Small intestine (tissue), 7 donors: Measurements from ENCODE around the gene SYNGR2. TPM values are rescaled to one million over a fixed set of nuclear protein-coding genes. Genes with fewer than 3 reads are reported as not detected.

ENCODE experiments used
- DNase-seq, 2 donors: peaks; one replicate each; pipeline versions ENCODE4 v3.0.0 to v3.0.0-alpha.2; 2013
- FAIRE-seq: peaks from 2 replicates; lab custom pipeline; 2012; peaks lifted over from hg19 to GRCh38; lab: Jason Lieb, UNC
- H3K27ac ChIP-seq, 3 donors: one replicate each; pipeline ENCODE4 v1.5.1; 2013; ENCODE audit warnings: low read length in 2 of 3, mild to moderate bottlenecking in 2 of 3, control low read depth in 1 of 3, inconsistent platforms in 1 of 3, low read depth in 1 of 3, moderate library complexity in 1 of 3
- H3K27me3 ChIP-seq, 3 donors: one replicate each; pipeline ENCODE4 v1.6.1; 2013; ENCODE audit warnings: low read length in 3 of 3, inconsistent platforms in 1 of 3; ENCODE audit not compliant: control insufficient read depth in 3 of 3, insufficient read depth in 3 of 3
- H3K36me3 ChIP-seq, 3 donors: one replicate each; pipeline ENCODE4 v1.6.1; 2013; ENCODE audit warnings: low read length in 3 of 3, inconsistent platforms in 1 of 3, low read depth in 1 of 3, mild to moderate bottlenecking in 1 of 3, moderate library complexity in 1 of 3; ENCODE audit not compliant: control insufficient read depth in 3 of 3, insufficient read depth in 2 of 3
- H3K4me1 ChIP-seq, 3 donors: one replicate each; pipeline ENCODE4 v1.6.1; 2013; ENCODE audit warnings: low read length in 2 of 3, inconsistent platforms in 1 of 3, low read depth in 1 of 3, mild to moderate bottlenecking in 1 of 3, moderate library complexity in 1 of 3; ENCODE audit not compliant: control insufficient read depth in 3 of 3, insufficient read depth in 2 of 3
- H3K4me3 ChIP-seq, 3 donors: one replicate each; pipeline ENCODE4 v1.5.1; 2013; ENCODE audit warnings: low read length in 3 of 3, control low read depth in 1 of 3, inconsistent platforms in 1 of 3, low read depth in 1 of 3, mild to moderate bottlenecking in 1 of 3, moderate library complexity in 1 of 3
- H3K9me3 ChIP-seq, 2 donors: one replicate each; pipeline ENCODE4 v1.6.1; 2013; ENCODE audit warnings: low read depth in 1 of 2, low read length in 1 of 2; ENCODE audit not compliant: control insufficient read depth in 2 of 2, insufficient read depth in 1 of 2
- WGBS, 3 donors: extraction: QIAGEN DNeasy Blood & Tissue Kit; methylation state at CpG; one replicate each; pipeline ENCODE4 v1.1.7; 2013; 5-methylcytosine and 5-hydroxymethylcytosine counted together
- polyA plus RNA-seq, 4 donors: library from polyadenylated mRNA; stranded (reverse) in 3 of 4; unstranded in 1 of 4; fragments of 200-250 nt in 3 of 4; fragments of 120-200 nt in 1 of 4; gene quantifications; one replicate each; pipeline versions ENCODE4 v1.2.1 to v1.2.3, GENCODE V29; 2013
- donor health status: healthy with polysubstance abuse.
- donor health status: control.
- donor health status: control.
- donor health status: Bipolar disorder and iron deficiency.
- donor health status: healthy.

The SYNGR2 gene
- polyA plus RNA-seq, 4 donors = 46.5 to 187 (median 120) TPM

GRCh38 chr17:78131172-78132083 lies 37.0 kb upstream of the SYNGR2 start:
- H3K27me3 ChIP-seq = peaks cover 0 to 15% (median 0%) of the 10 kb centered on the region in 3 donors
- no peaks in the 10 kb centered on the region for H3K9me3 ChIP-seq
- DNase-seq = peak in 1 of 2 donors; percentile 60
- peaks cover 2 to 42% (median 6%) of the 10 kb centered on the region in 3 donors for H3K4me1 ChIP-seq
- 17 to 22% (median 20%) methylated on average over 52 to 74 of the region's 74 CpGs for WGBS, 3 donors
- FAIRE-seq = no peak
- H3K36me3 ChIP-seq = peaks cover 0 to 10% (median under 1%) of the 10 kb centered on the region in 3 donors
- peak overlapping the region in 1 of 3 donors; percentile 53 for H3K27ac ChIP-seq
- peak overlapping the region; percentile 29 to 59 (median 58) for H3K4me3 ChIP-seq

- Histone ChIP-seq H3K9me3 (no peaks in the 10 kb centered on the region), H3K36me3 (peaks cover 0 to 3% (median 0%) of the 10 kb centered on the region in 3 donors), H3K4me1 (peaks cover 0 to 45% (median under 1%) of the 10 kb centered on the region in 3 donors), H3K4me3 (peak overlapping the region; percentile 29 to 59 (median 58)), H3K27me3 (peaks cover 0 to 15% (median 0%) of the 10 kb centered on the region in 3 donors), H3K27ac (no peak overlapping the region)
- 2 to 15% (median 10%) methylated on average over 23 to 38 of the region's 38 CpGs for WGBS, 3 donors
- DNase-seq = peak; percentile 58 to 83
- FAIRE-seq = no peak
Observed at GRCh38 chr17:78132084-78132676, 36.2 kb upstream of the SYNGR2 start.

GRCh38 chr17:78132767-78133178 lies 35.6 kb upstream of the SYNGR2 start:
- FAIRE-seq (no peak), DNase-seq (no peak)
- no peak overlapping the region for H3K27ac ChIP-seq
- no peaks in the 10 kb centered on the region for H3K9me3 ChIP-seq
- H3K27me3 ChIP-seq = peaks cover 0 to 15% (median 0%) of the 10 kb centered on the region in 3 donors
- H3K4me1 ChIP-seq = peaks cover 0 to 45% (median 0%) of the 10 kb centered on the region in 3 donors
- 56 to 80% (median 74%) methylated on average over 9 of the region's 9 CpGs for WGBS, 3 donors
- peak overlapping the region in 1 of 3 donors; percentile 59 for H3K4me3 ChIP-seq
- H3K36me3 ChIP-seq = peaks cover 0 to 3% (median 0%) of the 10 kb centered on the region in 3 donors

- DNase-seq (no peak), FAIRE-seq (no peak)
- Histone ChIP-seq H3K27ac (no peak overlapping the region), H3K9me3 (no peaks in the 10 kb centered on the region), H3K4me1 (peaks cover 0 to 43% (median 0%) of the 10 kb centered on the region in 3 donors), H3K36me3 (peaks cover 0 to 3% (median 0%) of the 10 kb centered on the region in 3 donors), H3K27me3 (peaks cover 0 to 15% (median 0%) of the 10 kb centered on the region in 3 donors), H3K4me3 (no peak overlapping the region)
- WGBS, 3 donors = 79 to 85% (median 82%) methylated on average over 30 of the region's 30 CpGs
Observed at GRCh38 chr17:78133179-78133951, 35.0 kb upstream of the SYNGR2 start.

GRCh38 chr17:78133971-78134898 lies 34.1 kb upstream of the SYNGR2 start:
- no peak for FAIRE-seq

GRCh38 chr17:78134899-78135385 lies 33.4 kb upstream of the SYNGR2 start:
- no peak for FAIRE-seq

More at GRCh38 chr17:78133971-78134898, 34.1 kb upstream of the SYNGR2 start:
- Histone ChIP-seq H3K36me3 (peaks cover 0 to 3% (median 0%) of the 10 kb centered on the region in 3 donors), H3K9me3 (no peaks in the 10 kb centered on the region), H3K27me3 (peaks cover 0 to 15% (median 0%) of the 10 kb centered on the region in 3 donors), H3K4me3 (no peak overlapping the region), H3K4me1 (peaks cover 0 to 39% (median 0%) of the 10 kb centered on the region in 3 donors), H3K27ac (no peak overlapping the region)
- DNase-seq = peak; percentile 73 to 78
- WGBS, 3 donors = 44 to 48% (median 48%) methylated on average over 35 to 39 of the region's 39 CpGs

GRCh38 chr17:78135858-78136500 lies 32.4 kb upstream of the SYNGR2 start:
- Histone ChIP-seq H3K4me3 (no peak overlapping the region), H3K36me3 (no peaks in the 10 kb centered on the region), H3K9me3 (no peaks in the 10 kb centered on the region), H3K27me3 (peaks cover 0 to 4% (median 0%) of the 10 kb centered on the region in 3 donors), H3K4me1 (peaks cover 0 to 37% (median 3%) of the 10 kb centered on the region in 3 donors), H3K27ac (no peak overlapping the region)
- DNase-seq (peak in 1 of 2 donors; percentile 51), FAIRE-seq (no peak)
- WGBS, 3 donors = 84 to 90% (median 88%) methylated on average over 9 of the region's 9 CpGs

More at GRCh38 chr17:78134899-78135385, 33.4 kb upstream of the SYNGR2 start:
- no peak for DNase-seq
- H3K4me1 ChIP-seq = peaks cover 0 to 34% (median 0%) of the 10 kb centered on the region in 3 donors
- no peak overlapping the region for H3K27ac ChIP-seq
- no peaks in the 10 kb centered on the region for H3K9me3 ChIP-seq
- peaks cover 0 to 11% (median 0%) of the 10 kb centered on the region in 3 donors for H3K27me3 ChIP-seq
- 76 to 83% (median 79%) methylated on average over 9 of the region's 9 CpGs for WGBS, 3 donors
- no peak overlapping the region for H3K4me3 ChIP-seq
- H3K36me3 ChIP-seq = no peaks in the 10 kb centered on the region
